H1 (cell line): ENCODE results near the gene HSD11B1. TPM values are rescaled to one million over a fixed set of nuclear protein-coding genes. Genes with fewer than 3 reads are reported as not detected.

Source experiments
- CTCF ChIA-PET: fragments of 300-600 bp; sonication (Branson Sonifier 250); formaldehyde crosslinking; loops from one replicate; lab custom pipeline; 2021; ENCODE audit not compliant: partially characterized antibody; lab: Charles Lee
- POLR2A ChIA-PET: fragments of 300-600 bp; sonication (Branson Sonifier 250); formaldehyde crosslinking; loops from one replicate; lab custom pipeline; 2021; ENCODE audit warnings: inconsistent platforms; ENCODE audit not compliant: partially characterized antibody; lab: Charles Lee
- DNase-seq, 2 experiments: peaks; one replicate each; pipeline versions ENCODE4 v3.0.0 to v3.0.0-alpha.2; 2010 to 2022; ENCODE audit warnings: low spot score in 2 of 2, low read depth in 1 of 2, mixed read lengths in 1 of 2
- FAIRE-seq: peaks from 2 replicates; lab custom pipeline; 2011; peaks lifted over from hg19 to GRCh38; lab: Jason Lieb, UNC
- H2AFZ ChIP-seq: 2 replicates; pipeline ENCODE4 v1.8.1; 2012; ENCODE audit warnings: low read length, inconsistent platforms
- H2AK5ac ChIP-seq: 2 replicates; pipeline ENCODE4 v1.6.1; 2013; ENCODE audit warnings: low read depth, low read length
- H2BK120ac ChIP-seq: replicated peaks from 2 replicates; pipeline ENCODE3; 2013; ENCODE audit warnings: low read depth, low read length, inconsistent platforms
- H2BK12ac ChIP-seq: 2 replicates; pipeline ENCODE4 v1.6.1; 2013; ENCODE audit warnings: low read depth, low read length
- H2BK15ac ChIP-seq: 2 replicates; pipeline ENCODE4 v1.6.1; 2013; ENCODE audit warnings: low read length
- H2BK20ac ChIP-seq: 2 replicates; pipeline ENCODE4 v1.6.1; 2013; ENCODE audit warnings: low read length
- H2BK5ac ChIP-seq: 2 replicates; pipeline ENCODE4 v1.6.1; 2013; ENCODE audit warnings: low read depth, low read length
- H3K14ac ChIP-seq: 2 replicates; pipeline ENCODE4 v1.6.1; 2013; ENCODE audit warnings: inconsistent platforms; ENCODE audit not compliant: insufficient read length
- H3K18ac ChIP-seq: 2 replicates; pipeline ENCODE4 v1.6.1; 2013; ENCODE audit warnings: low read length; ENCODE audit errors: extremely low read depth
- H3K23ac ChIP-seq: 2 replicates; pipeline ENCODE4 v1.6.1; 2013; ENCODE audit warnings: inconsistent platforms; ENCODE audit not compliant: insufficient read length
- H3K23me2 ChIP-seq: 2 replicates; pipeline ENCODE4 v1.6.1; 2013; ENCODE audit warnings: low read depth, low read length
- H3K27ac ChIP-seq: 2 replicates; pipeline ENCODE4 v1.6.1; 2011; ENCODE audit warnings: low read depth, low read length, inconsistent platforms
- H3K27me3 ChIP-seq, 4 experiments: replicated peaks in 1 of 4; 1 replicate in 1 of 4; 2 replicates in 3 of 4; pipeline versions ENCODE4 v1.6.1 to v1.8.1; 2011 to 2013; ENCODE audit warnings: low read length in 3 of 4, mild to moderate bottlenecking in 3 of 4, inconsistent platforms in 2 of 4, mixed read lengths in 2 of 4, moderate library complexity in 1 of 4; ENCODE audit not compliant: control insufficient read depth in 3 of 4, insufficient read depth in 3 of 4; ENCODE audit errors: extremely low read depth in 1 of 4
- H3K36me3 ChIP-seq, 4 experiments: 2 replicates each; pipeline versions ENCODE4 v1.6.1 to v1.8.1; 2011 to 2013; ENCODE audit warnings: mild to moderate bottlenecking in 4 of 4, low read length in 3 of 4, moderate library complexity in 2 of 4, control low read depth in 1 of 4, inconsistent platforms in 1 of 4; ENCODE audit not compliant: insufficient read depth in 4 of 4, control insufficient read depth in 2 of 4
- H3K4ac ChIP-seq: replicated peaks from 2 replicates; pipeline ENCODE3; 2013; ENCODE audit warnings: low read length, low read depth, mixed read lengths, inconsistent platforms; ENCODE audit not compliant: insufficient read length
- H3K4me1 ChIP-seq, 4 experiments: replicated peaks in 1 of 4; 1 replicate in 1 of 4; 2 replicates in 3 of 4; pipeline versions ENCODE4 v1.6.1 to v1.8.1; 2011 to 2013; ENCODE audit warnings: low read length in 3 of 4, inconsistent platforms in 2 of 4, mixed read lengths in 1 of 4; ENCODE audit not compliant: insufficient read depth in 4 of 4, control insufficient read depth in 3 of 4
- H3K4me2 ChIP-seq, 2 experiments: 2 replicates each; pipeline versions ENCODE4 v1.6.1 to v1.8.1; 2011 to 2013; ENCODE audit warnings: low read depth in 2 of 2, low read length in 2 of 2, control low read depth in 1 of 2, inconsistent platforms in 1 of 2, mild to moderate bottlenecking in 1 of 2; ENCODE audit not compliant: insufficient read depth in 1 of 2
- H3K4me3 ChIP-seq, 4 experiments: fragments of 200-600, 300-600 bp in 1 of 4; sonication (generic), shearing (Covaris generic), sonication (Bioruptor Twin) in 1 of 4; 2 replicates each; pipeline versions ENCODE4 v1.5.1 to v1.8.1; 2011 to 2016; ENCODE audit warnings: low read length in 4 of 4, low read depth in 3 of 4, control low read depth in 2 of 4, inconsistent platforms in 2 of 4, mild to moderate bottlenecking in 2 of 4, mixed read lengths in 1 of 4, moderate library complexity in 1 of 4; ENCODE audit not compliant: insufficient read depth in 2 of 4; ENCODE audit errors: extremely low read depth in 1 of 4
- H3K56ac ChIP-seq: replicated peaks from 2 replicates; pipeline ENCODE3; 2013; ENCODE audit warnings: low read depth, mild to moderate bottlenecking, mixed read lengths, low read length, inconsistent platforms; ENCODE audit not compliant: insufficient read length
- H3K79me1 ChIP-seq: 2 replicates; pipeline ENCODE4 v1.6.1; 2013; ENCODE audit warnings: low read depth, low read length, control low read depth
- H3K79me2 ChIP-seq, 2 experiments: 2 replicates each; pipeline versions ENCODE4 v1.6.1 to v1.8.1; 2012 to 2013; ENCODE audit warnings: low read length in 2 of 2, mild to moderate bottlenecking in 2 of 2, inconsistent platforms in 1 of 2; ENCODE audit not compliant: insufficient read depth in 2 of 2, control insufficient read depth in 1 of 2
- H3K9ac ChIP-seq, 4 experiments: replicated peaks in 1 of 4; 1 replicate in 1 of 4; 2 replicates in 3 of 4; pipeline versions ENCODE4 v1.6.1 to v1.8.1; 2011 to 2013; ENCODE audit warnings: low read depth in 3 of 4, low read length in 3 of 4, control low read depth in 2 of 4, mild to moderate bottlenecking in 2 of 4, moderate library complexity in 2 of 4, inconsistent platforms in 1 of 4; ENCODE audit errors: extremely low read depth in 1 of 4
- H3K9me3 ChIP-seq, 2 experiments: 2 replicates each; pipeline versions ENCODE4 v1.6.1 to v1.8.1; 2012 to 2013; ENCODE audit warnings: mild to moderate bottlenecking in 2 of 2, moderate library complexity in 2 of 2, control low read depth in 1 of 2, inconsistent platforms in 1 of 2, low read depth in 1 of 2, low read length in 1 of 2, mixed read lengths in 1 of 2; ENCODE audit not compliant: insufficient read depth in 2 of 2
- H4K20me1 ChIP-seq, 2 experiments: replicated peaks in 1 of 2; 2 replicates each; pipeline versions ENCODE3 to v1.8.1; 2011 to 2013; ENCODE audit warnings: inconsistent platforms in 2 of 2, low read length in 2 of 2, mild to moderate bottlenecking in 1 of 2; ENCODE audit not compliant: insufficient read depth in 2 of 2, control insufficient read depth in 1 of 2
- H4K5ac ChIP-seq: 2 replicates; pipeline ENCODE4 v1.6.1; 2013; ENCODE audit warnings: low read length, low read depth, mixed read lengths, inconsistent platforms; ENCODE audit not compliant: insufficient read length
- H4K8ac ChIP-seq: 2 replicates; pipeline ENCODE4 v1.8.0; 2013; ENCODE audit warnings: mild to moderate bottlenecking, moderate library complexity, low read length, inconsistent platforms; ENCODE audit not compliant: insufficient read depth; ENCODE audit errors: extremely low read depth
- H4K91ac ChIP-seq: replicated peaks from 2 replicates; pipeline ENCODE3; 2013; ENCODE audit warnings: low read length, mixed read lengths, inconsistent platforms; ENCODE audit not compliant: insufficient read length
- SIRT6 ChIP-seq: IDR thresholded peaks from one replicate; pipeline ENCODE4 v1.7.1; 2012; ENCODE audit warnings: low read length, inconsistent platforms
- WGBS, 2 experiments: shearing (Covaris generic) in 1 of 2; methylation state at CpG; one replicate each; pipeline versions ENCODE4 v1.1.6 to v1.1.7; 2013 to 2015; ENCODE audit warnings: low lambda C conversion rate in 2 of 2, mixed read lengths in 2 of 2, inconsistent platforms in 1 of 2, low coverage in 1 of 2, missing lambda C conversion rate in 1 of 2; ENCODE audit not compliant: insufficient replicate concordance in 2 of 2, insufficient coverage in 1 of 2, insufficient read length in 1 of 2; ENCODE audit errors: extremely low coverage in 1 of 2, missing lambda C conversion rate in 1 of 2; 5-methylcytosine and 5-hydroxymethylcytosine counted together
- polyA plus RNA-seq, 7 experiments: library from polyadenylated mRNA; depleted of rRNA in 3 of 7; stranded (reverse) in 5 of 7; unstranded in 2 of 7; fragments of >200 nt in 5 of 7; fragments of 200-250 nt in 2 of 7; gene quantifications; 1 replicate in 5 of 7; 2 replicates in 1 of 7; 4 replicates in 1 of 7; pipeline versions ENCODE4 v1.2.1 to v1.2.3, GENCODE V29; 2011 to 2013; ENCODE audit warnings: missing spikeins in 2 of 7, mixed read lengths in 2 of 7
- total RNA-seq: library from RNA; stranded (reverse); fragmentation: NEBNext Ultra II Directional; extraction: Animal tissue kit (Norgen Biotek cat#: 25700); gene quantifications from 2 replicates; pipeline ENCODE4 v1.2.1, GENCODE V29; 2021

The HSD11B1 gene
- total and polyA plus RNA-seq, 2 of the 8 experiments (the other 6 are each of a cell fraction or from before 2014, with no cell fraction given): not detected

- H3K4ac ChIP-seq: no peak overlapping the region
- no peak overlapping the region for H3K23ac ChIP-seq
- H3K14ac ChIP-seq: no peak overlapping the region
- no peaks in the 10 kb centered on the region for H3K36me3 ChIP-seq
- no peak overlapping the region for H3K56ac ChIP-seq
- H4K20me1 ChIP-seq: no peaks in the 10 kb centered on the region
- H2AFZ ChIP-seq: no peak overlapping the region
- H2BK120ac ChIP-seq: no peak overlapping the region
- no peak overlapping the region for H3K4me2 ChIP-seq
- peaks cover 19 to 40% (median 36%) of the 10 kb centered on the region in 4 experiments for H3K27me3 ChIP-seq
- no peaks in the 10 kb centered on the region for H3K9me3 ChIP-seq
- no peak overlapping the region for H4K5ac ChIP-seq
- no peak overlapping the region for H3K4me3 ChIP-seq
- 89% methylated on average over 4 of the region's 4 CpGs; no CpG with 5 or more reads in 1 of the 2 experiments for WGBS, 2 experiments
- ChIA-PET CTCF (interaction anchor here (1.3 to 2.0 kb wide), 2 partner anchors 29 to 102 kb away, joined by 3 to 4 read pairs; no protein-coding TSS in a partner anchor), POLR2A (no interaction called here)
- H2AK5ac ChIP-seq: no peak overlapping the region
- H3K27ac ChIP-seq: no peak overlapping the region
- FAIRE-seq: no peak
- no peaks in the 10 kb centered on the region for H3K79me2 ChIP-seq
- H2BK5ac ChIP-seq: no peak overlapping the region
- H3K79me1 ChIP-seq: no peaks in the 10 kb centered on the region
- peaks cover 0 to 4% (median 3%) of the 10 kb centered on the region in 4 experiments; a peak in 6 of 7 replicates for H3K4me1 ChIP-seq
- H3K18ac ChIP-seq: no peak overlapping the region
- no peak overlapping the region for H4K8ac ChIP-seq
- no peak for TF ChIP-seq SIRT6
- TF ChIP-seq, all 59 proteins: peak for 0
- Histone ChIP-seq H2BK20ac (no peak overlapping the region), H3K23me2 (peaks cover 10% of the 10 kb centered on the region), H2BK12ac (no peak overlapping the region), H2BK15ac (no peak overlapping the region), H4K91ac (no peak overlapping the region), H3K9ac (no peak overlapping the region)
- no peak for DNase-seq
Observed at GRCh38 chr1:209678981-209679539, 25.6 kb upstream of the HSD11B1 start.
